Endothelial cell of umbilical vein (primary cell): Measurements from ENCODE around the gene PROB1. TPM values are rescaled to one million over a fixed set of nuclear protein-coding genes. Genes with fewer than 3 reads are reported as not detected.
A peak's percentile ranks its signal among the peaks of the same experiment; 100 is the strongest.

Experiments
- BruUV-seq: library from RNA; stranded (reverse); fragments of 400-500 nt; replicated peaks from 2 replicates; lab custom pipeline; 2021; lab: Mats Ljungman, UMichigan
- CTCF ChIA-PET: fragments of 300-600, 350-600 bp; sonication (Branson Sonifier 250); formaldehyde crosslinking; loops from one replicate; lab custom pipeline; 2021; ENCODE audit warnings: antibody characterized with exemption, inconsistent platforms; lab: Charles Lee
- POLR2A ChIA-PET: fragments of 300-600, 350-600 bp; sonication (Branson Sonifier 250); formaldehyde crosslinking; loops from one replicate; lab custom pipeline; 2021; ENCODE audit warnings: antibody characterized with exemption, inconsistent platforms; lab: Charles Lee
- DNase-seq: peaks from one replicate; pipeline ENCODE4 v3.0.0-alpha.2; 2011; ENCODE audit warnings: low read depth, low spot score
- FAIRE-seq: peaks from 2 replicates; lab custom pipeline; 2011; peaks lifted over from hg19 to GRCh38; lab: Jason Lieb, UNC
- H2AFZ ChIP-seq: 2 replicates; pipeline ENCODE4 v1.6.0; 2012; ENCODE audit warnings: low read depth, low read length, control low read depth, inconsistent platforms
- H3K27ac ChIP-seq: 2 replicates; pipeline ENCODE4 v1.5.1; 2011; ENCODE audit warnings: low read depth, mild to moderate bottlenecking, control low read depth, low read length, moderate library complexity; ENCODE audit not compliant: insufficient read depth
- H3K27me3 ChIP-seq, 2 experiments: 2 replicates each; pipeline versions ENCODE4 v1.6.0 to v1.6.1; 2011; ENCODE audit warnings: low read length in 2 of 2, mixed read lengths in 1 of 2; ENCODE audit not compliant: control insufficient read depth in 2 of 2, insufficient read depth in 2 of 2
- H3K36me3 ChIP-seq, 2 experiments: 2 replicates in 1 of 2; 3 replicates in 1 of 2; pipeline ENCODE4 v1.5.1; 2011; ENCODE audit warnings: low read length in 2 of 2, mild to moderate bottlenecking in 1 of 2, moderate library complexity in 1 of 2; ENCODE audit not compliant: control insufficient read depth in 2 of 2, insufficient read depth in 2 of 2; ENCODE audit errors: extremely low read depth in 1 of 2
- H3K4me1 ChIP-seq: 3 replicates; pipeline ENCODE4 v1.5.1; 2011; ENCODE audit warnings: mild to moderate bottlenecking, low read length; ENCODE audit not compliant: control insufficient read depth, insufficient read depth; ENCODE audit errors: extremely low read depth
- H3K4me2 ChIP-seq: 2 replicates; pipeline ENCODE4 v1.6.1; 2011; ENCODE audit warnings: low read length, control low read depth, mixed read lengths; ENCODE audit not compliant: insufficient read depth
- H3K4me3 ChIP-seq, 3 experiments: fragments of 200-600 bp in 1 of 3; sonication (generic), shearing (Covaris generic) in 1 of 3; replicated peaks in 1 of 3; 2 replicates each; pipeline ENCODE4 v1.5.1; 2011 to 2016; ENCODE audit warnings: control low read depth in 3 of 3, low read length in 3 of 3, mild to moderate bottlenecking in 2 of 3, inconsistent platforms in 1 of 3, low read depth in 1 of 3, moderate library complexity in 1 of 3; ENCODE audit not compliant: insufficient read depth in 1 of 3
- H3K79me2 ChIP-seq: 2 replicates; pipeline ENCODE4 v1.6.0; 2012; ENCODE audit warnings: low read length, inconsistent platforms; ENCODE audit not compliant: control insufficient read depth, insufficient read depth
- H3K9ac ChIP-seq: replicated peaks from 2 replicates; pipeline ENCODE3; 2011; ENCODE audit warnings: low read length, control low read depth; ENCODE audit not compliant: insufficient read depth; ENCODE audit errors: extremely low read depth
- H3K9me1 ChIP-seq: replicated peaks from 3 replicates; pipeline ENCODE4 v1.6.0; 2011; ENCODE audit warnings: mild to moderate bottlenecking, low read length; ENCODE audit not compliant: control insufficient read depth, insufficient read depth; ENCODE audit errors: extremely low read depth
- H3K9me3 ChIP-seq: replicated peaks from 2 replicates; pipeline ENCODE4 v1.5.1; 2012; ENCODE audit warnings: low read length, inconsistent platforms; ENCODE audit not compliant: control insufficient read depth, insufficient read depth
- H4K20me1 ChIP-seq: replicated peaks from 2 replicates; pipeline ENCODE3; 2011; ENCODE audit warnings: mild to moderate bottlenecking, low read length; ENCODE audit not compliant: control insufficient read depth, insufficient read depth; ENCODE audit errors: extremely low read depth
- EZH2 ChIP-seq: IDR thresholded peaks from 2 replicates; pipeline ENCODE4 v1.6.1; 2012; ENCODE audit warnings: borderline replicate concordance, low read depth, mild to moderate bottlenecking, moderate library complexity, low read length, inconsistent platforms; ENCODE audit not compliant: severe bottlenecking
- FOS ChIP-seq: IDR thresholded peaks from 2 replicates; pipeline ENCODE4 v1.6.1; 2011; ENCODE audit warnings: mild to moderate bottlenecking, low read length, moderate library complexity, borderline replicate concordance; ENCODE audit not compliant: insufficient read depth
- GATA2 ChIP-seq: IDR thresholded peaks from 2 replicates; pipeline ENCODE4 v1.7.0; 2011; ENCODE audit warnings: low read depth, mild to moderate bottlenecking, moderate library complexity, mixed read lengths, low read length; ENCODE audit not compliant: insufficient read length, insufficient read depth
- JUN ChIP-seq: IDR thresholded peaks from 2 replicates; pipeline ENCODE4 v1.6.1; 2011; ENCODE audit warnings: borderline replicate concordance, low read depth; ENCODE audit not compliant: insufficient read length, insufficient read depth
- MYC ChIP-seq: IDR thresholded peaks from one replicate; pipeline ENCODE4 v1.6.1; 2011; ENCODE audit warnings: mild to moderate bottlenecking, low read depth, low read length
- POLR2A ChIP-seq: IDR thresholded peaks from 2 replicates; pipeline ENCODE4 v1.6.1; 2012; ENCODE audit warnings: low read depth, mild to moderate bottlenecking, control low read depth, low read length
- POLR2AphosphoS5 ChIP-seq: IDR thresholded peaks from 2 replicates; pipeline ENCODE4 v1.6.1; 2012; ENCODE audit warnings: low read depth, mild to moderate bottlenecking, control low read depth, low read length, moderate library complexity; ENCODE audit not compliant: insufficient read depth
- dilution Hi-C: fragments of 300-500 bp; cut with MboI; formaldehyde crosslinking; loops from one replicate; pipeline ENCODE4 v1.15.0; 2019; ENCODE audit warnings: low sequenced_read_pairs; ENCODE audit not compliant: extremely low pct_ligation_motif_present
- intact Hi-C: fragments of 100-400 bp; cut with micrococcal nuclease; formaldehyde crosslinking; loops from one replicate; pipeline ENCODE4 v1.10.0; 2022
- polyA plus RNA-seq, 4 experiments: library from polyadenylated mRNA; depleted of rRNA in 3 of 4; stranded (reverse) in 3 of 4; unstranded in 1 of 4; fragments of >200 nt; gene quantifications; 2 replicates each; pipeline versions ENCODE4 v1.2.1 to v1.2.3, GENCODE V29; 2011 to 2012; ENCODE audit warnings: missing spikeins in 1 of 4
- total RNA-seq: library from RNA; stranded (reverse); gene quantifications from 2 replicates; pipeline ENCODE4 v1.2.3, GENCODE V29; 2021
- TF ChIP-seq, protein P1 (sequence below): IDR thresholded peaks from 2 replicates; pipeline ENCODE4 v1.6.1; 2011; ENCODE audit not compliant: insufficient read depth, insufficient read length
- TF ChIP-seq, protein P2 (sequence below), 2 donors: IDR thresholded peaks; 1 replicate in 1 of 2; 2 replicates in 1 of 2; pipeline ENCODE4 v1.5.1; 2011; ENCODE audit warnings: low read length in 2 of 2, mild to moderate bottlenecking in 2 of 2, moderate library complexity in 2 of 2, control low read depth in 1 of 2, inconsistent platforms in 1 of 2, low read depth in 1 of 2; ENCODE audit not compliant: insufficient read depth in 1 of 2; ENCODE audit errors: extremely low read depth in 1 of 2

Gene PROB1
- total and polyA plus RNA-seq, 2 donors (not counting 3 experiments of a cell fraction or from before 2014, with no cell fraction given): 0.47 to 1.9 TPM

DNA sequence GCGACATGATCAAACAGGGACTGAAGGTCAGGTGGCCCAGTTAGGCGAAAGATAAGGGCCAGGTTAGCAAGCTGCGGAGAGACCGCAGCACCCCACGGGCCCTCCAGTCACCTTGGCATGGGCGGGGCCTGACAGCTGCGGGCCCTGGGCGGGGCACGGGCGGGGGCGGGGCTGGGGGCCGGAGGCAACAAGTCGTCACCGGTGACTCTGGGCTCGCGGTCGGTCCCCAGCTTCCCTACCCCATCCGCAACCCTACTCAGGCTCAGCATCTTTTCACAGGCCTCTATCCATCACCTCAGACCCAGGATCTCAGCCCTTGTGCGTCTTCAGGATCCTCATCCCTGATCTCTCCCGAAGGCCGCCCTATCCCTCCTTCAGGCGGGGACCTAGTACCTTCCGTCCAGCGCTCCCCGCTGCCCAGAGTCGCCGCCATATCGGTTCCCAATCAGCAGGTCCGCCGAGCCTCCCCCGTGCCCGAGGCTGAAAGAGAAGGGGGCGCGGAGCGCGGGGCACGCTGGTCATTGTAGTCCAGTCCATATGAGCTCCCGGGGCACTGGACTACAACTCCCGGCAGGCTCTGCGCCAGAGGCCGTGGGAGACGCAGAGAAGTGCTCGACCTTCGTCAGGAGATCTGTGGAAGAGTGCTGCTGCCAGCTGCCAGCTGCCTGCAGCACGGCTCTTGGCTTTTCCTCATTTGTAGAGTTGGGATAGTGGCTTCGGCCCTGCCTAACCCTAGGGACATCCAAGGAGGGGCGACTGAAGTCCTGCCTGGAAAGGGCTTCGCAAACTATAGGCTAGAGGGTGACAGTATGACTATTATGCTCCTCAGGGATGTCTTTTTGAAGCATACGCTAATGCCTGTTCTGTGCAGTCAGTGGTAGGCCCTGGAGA, 44.4 kb upstream of the PROB1 start, which contains the start of gene DNAJC18:
TSS of gene DNAJC18 (minus strand) at position 513 of the 891 bp plus-strand sequence. CDS start at position 433, 80 bp downstream.
- peak within 1 kb of the TSS; percentile 83 for H3K27ac ChIP-seq
- peak within 1 kb of the TSS; percentile 57 for H3K4me2 ChIP-seq
- FAIRE-seq: peak; percentile 79
- H4K20me1 ChIP-seq: no peaks in the 10 kb centered on the region
- ChIA-PET CTCF (interaction anchor here (1.0 to 1.5 kb wide), 4 partner anchors 16 to 122 kb away, joined by 3 to 12 read pairs (median 6); partner anchors contain the start of gene UBE2D2), POLR2A (interaction anchor here (0.5 to 1.5 kb wide), 8 partner anchors 9 to 1340 kb away, joined by 3 to 6 read pairs (median 4); partner anchors contain the start of genes ECSCR and STING1)
- dilution Hi-C loops (no loop called here), intact Hi-C loops (no loop called here)
- H3K9ac ChIP-seq: peak within 1 kb of the TSS; percentile 90
- DNase-seq: peak; percentile 88
- H3K9me1 ChIP-seq: no peaks in the 10 kb centered on the region
- peak within 1 kb of the TSS; percentile 44 for H2AFZ ChIP-seq
- peaks cover 29% of the 10 kb centered on the region for H3K4me1 ChIP-seq
- peaks cover 3 to 11% of the 10 kb centered on the region in 2 experiments for H3K36me3 ChIP-seq
- H3K9me3 ChIP-seq: no peaks in the 10 kb centered on the region
- peak within 1 kb of the TSS; percentile 42 to 66 (median 54) for H3K4me3 ChIP-seq
- no peak for TF ChIP-seq EZH2
- no peak for TF ChIP-seq FOS
- TF ChIP-seq POLR2AphosphoS5: peak; percentile 65
- TF ChIP-seq, protein P1, sequence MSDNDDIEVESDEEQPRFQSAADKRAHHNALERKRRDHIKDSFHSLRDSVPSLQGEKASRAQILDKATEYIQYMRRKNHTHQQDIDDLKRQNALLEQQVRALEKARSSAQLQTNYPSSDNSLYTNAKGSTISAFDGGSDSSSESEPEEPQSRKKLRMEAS: no peak
- TF ChIP-seq MYC: no peak
- peak; percentile 49 for TF ChIP-seq POLR2A
- TF ChIP-seq, protein P2, sequence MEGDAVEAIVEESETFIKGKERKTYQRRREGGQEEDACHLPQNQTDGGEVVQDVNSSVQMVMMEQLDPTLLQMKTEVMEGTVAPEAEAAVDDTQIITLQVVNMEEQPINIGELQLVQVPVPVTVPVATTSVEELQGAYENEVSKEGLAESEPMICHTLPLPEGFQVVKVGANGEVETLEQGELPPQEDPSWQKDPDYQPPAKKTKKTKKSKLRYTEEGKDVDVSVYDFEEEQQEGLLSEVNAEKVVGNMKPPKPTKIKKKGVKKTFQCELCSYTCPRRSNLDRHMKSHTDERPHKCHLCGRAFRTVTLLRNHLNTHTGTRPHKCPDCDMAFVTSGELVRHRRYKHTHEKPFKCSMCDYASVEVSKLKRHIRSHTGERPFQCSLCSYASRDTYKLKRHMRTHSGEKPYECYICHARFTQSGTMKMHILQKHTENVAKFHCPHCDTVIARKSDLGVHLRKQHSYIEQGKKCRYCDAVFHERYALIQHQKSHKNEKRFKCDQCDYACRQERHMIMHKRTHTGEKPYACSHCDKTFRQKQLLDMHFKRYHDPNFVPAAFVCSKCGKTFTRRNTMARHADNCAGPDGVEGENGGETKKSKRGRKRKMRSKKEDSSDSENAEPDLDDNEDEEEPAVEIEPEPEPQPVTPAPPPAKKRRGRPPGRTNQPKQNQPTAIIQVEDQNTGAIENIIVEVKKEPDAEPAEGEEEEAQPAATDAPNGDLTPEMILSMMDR (IDR thresholded peaks at IDR 0.05; ENCODE audit: extremely low read depth in 1 of 2, insufficient read depth in 1 of 2, low read depth in 1 of 2, low read length in 2 of 2): no peak
- TF ChIP-seq GATA2: no peak
- TF ChIP-seq JUN: no peak
- no peaks in the 10 kb centered on the region for H3K27me3 ChIP-seq
- no peaks in the 10 kb centered on the region for H3K79me2 ChIP-seq
- TSS peak; percentile 70 for BruUV-seq
